ENCODE measurements around the gene LGI2.
"Not testable (repeated sequence)": the region's sequence is repeated elsewhere in the genome, so short reads cannot be mapped to it uniquely, and the experiment has no call there.

Gene LGI2, protein sequence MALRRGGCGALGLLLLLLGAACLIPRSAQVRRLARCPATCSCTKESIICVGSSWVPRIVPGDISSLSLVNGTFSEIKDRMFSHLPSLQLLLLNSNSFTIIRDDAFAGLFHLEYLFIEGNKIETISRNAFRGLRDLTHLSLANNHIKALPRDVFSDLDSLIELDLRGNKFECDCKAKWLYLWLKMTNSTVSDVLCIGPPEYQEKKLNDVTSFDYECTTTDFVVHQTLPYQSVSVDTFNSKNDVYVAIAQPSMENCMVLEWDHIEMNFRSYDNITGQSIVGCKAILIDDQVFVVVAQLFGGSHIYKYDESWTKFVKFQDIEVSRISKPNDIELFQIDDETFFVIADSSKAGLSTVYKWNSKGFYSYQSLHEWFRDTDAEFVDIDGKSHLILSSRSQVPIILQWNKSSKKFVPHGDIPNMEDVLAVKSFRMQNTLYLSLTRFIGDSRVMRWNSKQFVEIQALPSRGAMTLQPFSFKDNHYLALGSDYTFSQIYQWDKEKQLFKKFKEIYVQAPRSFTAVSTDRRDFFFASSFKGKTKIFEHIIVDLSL

DNA sequence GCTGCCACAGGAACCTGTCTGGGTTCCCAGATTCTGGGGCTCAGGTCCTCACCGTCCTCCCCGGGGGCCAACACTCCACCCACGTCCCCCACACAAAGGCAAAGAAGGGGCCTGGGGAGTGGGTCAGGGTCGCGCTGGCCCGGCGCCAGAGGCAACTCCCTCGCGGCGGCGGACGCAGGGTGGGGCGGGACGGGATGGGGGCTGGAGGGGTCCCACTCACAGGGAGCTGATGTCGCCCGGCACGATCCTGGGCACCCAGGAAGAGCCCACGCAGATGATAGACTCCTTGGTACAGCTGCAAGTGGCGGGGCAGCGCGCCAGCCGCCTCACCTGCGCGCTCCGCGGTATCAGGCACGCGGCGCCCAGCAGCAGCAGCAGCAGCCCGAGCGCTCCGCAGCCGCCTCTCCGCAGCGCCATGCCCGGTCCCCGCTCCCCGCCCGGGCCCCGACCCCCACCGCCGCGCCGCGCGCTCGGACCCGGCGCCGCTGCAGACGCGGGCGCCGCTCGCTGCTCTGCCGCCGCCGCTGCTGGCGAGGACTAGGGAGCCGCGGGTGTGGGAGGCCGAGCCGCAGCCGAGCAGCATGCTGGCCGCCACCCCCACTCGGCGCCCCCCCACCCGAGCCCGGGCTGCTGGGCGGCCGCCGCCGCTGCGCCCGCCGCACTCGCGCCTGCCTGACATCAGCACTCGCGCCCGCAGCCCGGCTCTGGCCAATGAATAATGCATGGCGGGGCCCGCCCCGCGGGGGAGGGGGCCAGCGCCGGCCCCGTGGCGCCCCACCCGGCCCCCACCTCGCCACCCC, at the start of gene LGI2:
TSS of gene LGI2 (minus strand) at position 670 of the 800 bp plus-strand sequence. CDS start at position 417, 253 bp downstream.
- peak; percentile 64 for DNase-seq (ENCODE audit: low read depth, low spot score)

DNA sequence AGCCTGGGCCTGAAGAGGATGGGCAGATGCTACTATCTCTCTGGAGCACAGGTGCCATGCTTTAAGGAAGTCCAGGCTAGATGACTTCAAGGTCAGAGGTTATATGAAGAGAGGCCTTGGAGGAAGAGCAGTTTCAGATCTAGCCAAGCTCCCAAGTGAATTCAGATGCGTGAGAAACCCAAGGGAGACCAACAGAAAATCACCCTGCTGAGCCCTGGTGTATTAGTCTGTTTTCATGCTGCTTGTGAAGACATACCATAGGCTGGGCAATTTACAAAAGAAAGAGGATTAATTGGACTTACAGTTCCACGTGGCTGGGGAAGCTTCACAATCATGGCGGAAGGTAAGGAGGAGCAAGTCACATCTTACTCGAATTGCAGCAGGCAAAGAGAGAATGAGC, 47.8 kb upstream of the LGI2 start:
- DNase-seq (ENCODE audit: low read depth, low spot score) = no peak

DNA sequence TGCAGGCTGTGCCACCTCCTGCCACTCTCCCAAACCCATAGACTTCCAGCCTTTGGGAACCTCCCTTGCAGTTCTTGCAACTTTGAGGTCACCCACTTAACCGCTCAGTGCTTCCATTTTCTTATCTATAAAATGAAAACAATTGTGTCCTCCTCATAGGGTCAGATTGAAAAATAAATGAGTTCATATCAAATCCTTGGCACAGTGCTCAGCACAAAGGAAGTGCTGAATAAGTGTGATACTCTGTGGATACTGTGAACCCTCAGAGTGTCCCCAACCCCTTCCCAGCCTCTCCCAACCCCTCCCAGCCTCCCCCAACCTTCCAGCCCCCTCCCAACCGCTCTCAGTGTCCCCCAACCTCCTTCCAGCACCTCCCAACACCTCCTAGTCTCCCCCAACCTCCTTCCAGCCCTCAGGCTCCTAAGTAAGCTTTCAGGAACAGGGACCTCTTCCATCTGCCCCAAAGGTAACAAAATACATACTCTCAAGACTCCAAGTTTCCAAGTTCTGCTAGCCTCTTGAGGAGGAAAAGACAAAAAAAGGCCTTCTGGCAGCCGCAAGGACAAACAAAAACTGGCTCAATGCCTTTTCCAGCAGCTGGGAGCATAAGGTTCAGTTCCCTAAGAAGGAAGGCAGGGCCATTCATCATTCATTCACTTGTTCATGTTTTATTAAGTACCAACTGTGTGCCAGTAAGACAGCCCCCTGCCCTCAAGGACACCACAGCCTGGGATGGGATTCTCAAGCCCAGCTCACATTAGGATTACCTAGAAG, 46.1 kb upstream of the LGI2 start:
- no peak for DNase-seq (ENCODE audit: low read depth, low spot score)

DNA sequence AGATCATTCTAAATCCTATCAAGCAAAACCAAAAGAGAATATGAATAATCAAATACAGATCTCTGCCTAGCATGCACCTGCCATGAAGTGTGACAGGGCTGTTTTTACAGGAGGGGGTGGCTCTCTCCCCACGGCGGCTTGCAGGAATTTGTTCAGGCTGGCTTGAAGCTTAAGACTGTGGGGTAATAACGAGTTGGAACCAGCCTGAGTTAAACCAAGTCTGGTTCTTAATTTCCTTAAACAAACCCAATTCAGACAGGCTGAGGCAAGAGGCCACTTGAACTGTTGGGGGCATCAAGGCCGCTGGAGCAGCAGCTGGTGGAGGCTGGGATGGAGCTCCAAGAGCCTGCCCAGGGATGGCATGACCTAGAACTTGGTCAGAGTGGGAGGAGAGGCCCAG, 45.1 kb upstream of the LGI2 start:
- no peak for DNase-seq (ENCODE audit: low read depth, low spot score)

DNA sequence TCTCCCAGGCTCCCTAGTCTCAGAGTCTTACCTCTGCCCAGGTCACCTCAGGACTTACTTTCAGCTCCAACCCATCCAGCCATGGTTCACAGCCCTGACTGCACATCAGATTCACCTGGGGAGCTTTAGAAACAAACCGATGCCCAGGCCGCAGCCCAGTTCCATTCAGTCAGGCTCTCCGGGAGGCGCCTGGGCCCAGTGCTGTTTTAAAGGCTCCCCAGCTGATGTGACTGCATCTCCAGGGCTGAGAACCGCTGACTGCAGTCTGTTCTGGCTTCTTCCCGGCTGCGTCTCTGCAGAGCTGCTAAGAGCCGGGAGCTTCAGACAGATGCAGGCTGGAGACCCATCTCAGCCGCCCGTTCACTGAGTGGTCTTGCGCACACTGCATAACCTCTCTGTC, 44.4 kb upstream of the LGI2 start:
- DNase-seq (ENCODE audit: low read depth, low spot score) = no peak

DNA sequence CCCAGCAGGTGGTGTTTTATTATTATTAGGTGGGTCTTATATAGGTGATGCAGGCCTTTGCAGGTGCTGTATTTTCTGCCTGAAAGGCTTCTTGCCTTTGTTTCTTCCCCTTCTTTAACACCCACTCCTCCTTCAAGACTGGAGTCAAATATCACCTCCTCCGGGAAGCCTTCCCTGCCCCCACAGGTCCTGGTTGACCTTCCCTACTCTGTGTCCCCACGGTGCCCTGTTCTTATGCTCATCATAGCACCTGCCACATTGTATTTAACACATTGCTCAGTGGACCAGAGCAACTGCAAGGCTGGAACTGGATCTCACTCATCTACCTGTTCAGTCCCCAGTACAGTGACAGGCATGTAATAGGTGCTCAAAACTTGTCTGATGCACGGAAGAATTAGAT, 39.8 kb upstream of the LGI2 start:
- DNase-seq (ENCODE audit: low read depth, low spot score) = no peak

DNA sequence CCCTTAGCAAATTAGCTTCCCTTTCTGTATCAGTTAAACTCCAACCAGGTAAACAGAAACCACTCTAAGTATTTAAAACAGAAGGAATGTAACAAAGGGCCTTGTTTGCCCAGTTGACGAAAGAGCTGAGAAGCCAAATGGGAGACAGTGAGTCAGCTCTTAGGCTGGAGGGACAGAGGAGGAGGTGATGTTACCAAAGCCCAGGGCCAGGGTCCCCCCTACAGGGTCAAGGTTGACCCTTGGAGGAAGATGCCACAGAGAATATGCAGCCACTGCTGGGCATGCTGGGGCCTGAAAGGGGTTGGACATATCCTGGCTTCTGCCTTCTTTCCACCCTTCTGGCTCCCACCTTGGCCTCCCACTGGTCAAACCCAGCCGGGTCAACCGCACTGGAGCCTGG, 38.3 kb upstream of the LGI2 start:
- no peak for DNase-seq (ENCODE audit: low read depth, low spot score)

DNA sequence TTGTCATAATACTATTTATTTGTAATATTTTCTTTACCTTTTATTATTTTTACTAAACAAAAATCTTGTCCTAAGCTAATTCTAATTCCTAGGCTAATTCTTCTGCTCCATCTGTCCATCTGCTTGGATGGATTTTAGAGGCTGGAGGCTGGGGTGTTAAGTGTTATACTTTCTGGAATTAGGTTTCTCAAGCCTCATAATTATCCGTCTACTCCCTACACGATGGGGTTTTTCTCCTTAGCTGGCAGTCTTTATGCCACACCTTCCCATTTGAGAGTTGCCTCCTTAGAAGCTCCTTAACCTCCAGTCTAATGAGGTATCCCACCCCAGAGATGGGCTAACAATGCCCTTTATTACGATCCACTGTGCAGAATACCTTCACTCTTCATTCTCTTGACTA, 37.6 kb upstream of the LGI2 start:
- DNase-seq (ENCODE audit: low read depth, low spot score) = no peak

DNA sequence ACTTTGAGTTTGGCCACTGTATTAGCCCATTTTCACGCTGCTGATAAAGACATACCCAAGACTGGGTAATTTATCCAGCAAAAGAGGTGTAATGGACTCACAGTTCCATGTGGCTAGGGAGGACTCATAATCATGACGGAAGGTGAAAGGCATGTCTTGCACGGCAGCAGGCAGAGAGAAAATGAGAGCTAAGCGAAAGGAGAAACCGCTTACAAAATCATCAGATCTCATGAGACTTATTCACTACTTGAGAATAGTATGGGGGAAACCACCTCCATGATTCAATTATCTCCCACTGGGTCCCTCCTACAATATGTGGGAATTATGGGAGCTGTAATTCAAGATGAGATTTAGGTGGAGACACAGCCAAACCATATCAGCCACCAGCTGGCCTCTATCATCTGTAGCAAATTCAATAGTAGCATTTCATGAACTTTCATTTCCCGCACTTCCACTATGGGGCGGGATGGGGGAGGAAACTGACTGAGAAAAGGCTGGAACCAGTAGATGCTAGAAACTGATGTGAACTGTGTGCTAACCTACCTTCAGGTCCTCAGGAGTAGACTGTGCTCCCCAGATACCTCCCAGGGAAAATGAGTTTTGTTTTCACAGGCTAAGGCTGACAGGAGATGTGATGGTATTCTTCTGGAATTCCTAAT, 35.3 kb upstream of the LGI2 start:
- no peak for DNase-seq (ENCODE audit: low read depth, low spot score)

DNA sequence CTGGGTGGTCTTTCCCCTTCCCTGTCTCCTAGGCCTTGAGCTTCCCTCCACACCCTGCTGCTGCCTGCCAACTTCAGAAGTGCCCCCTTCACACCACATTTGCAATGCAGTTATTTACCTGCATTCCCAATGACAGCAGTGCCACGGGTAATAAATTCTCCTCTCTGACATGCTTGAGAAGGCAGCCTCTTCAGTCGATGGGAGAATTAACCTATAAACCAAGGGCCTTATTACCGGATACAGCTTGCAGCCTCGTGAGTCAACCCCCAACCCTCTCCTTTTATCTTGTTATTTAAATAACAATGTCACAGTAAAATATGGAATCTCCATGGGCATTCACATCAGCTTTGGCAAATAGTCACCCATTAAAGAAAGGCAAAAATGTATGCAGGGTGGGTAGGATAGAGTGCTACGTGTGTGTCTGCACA, 34.7 kb upstream of the LGI2 start:
- DNase-seq (ENCODE audit: low read depth, low spot score) = no peak

DNA sequence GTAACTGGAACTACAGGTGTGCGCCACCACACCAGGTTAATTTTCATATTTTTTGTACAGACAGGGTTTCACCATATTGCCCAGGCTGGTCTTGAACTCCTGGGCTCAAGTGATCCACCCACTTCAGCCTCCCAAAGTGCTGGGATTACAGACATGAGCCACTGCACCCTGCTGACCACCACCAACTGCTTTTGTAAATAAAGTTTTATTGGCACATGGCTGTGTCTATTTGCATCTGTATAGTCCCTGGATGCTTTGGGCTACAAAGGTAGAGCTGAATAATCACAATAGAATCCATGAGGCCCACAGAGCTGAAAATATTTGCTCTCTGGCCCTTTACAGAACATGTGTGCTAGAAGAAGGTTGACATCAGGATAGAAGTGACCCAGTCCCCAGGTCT, 33.7 kb upstream of the LGI2 start:
- not testable (repeated sequence) for DNase-seq (ENCODE audit: low read depth, low spot score)

DNA sequence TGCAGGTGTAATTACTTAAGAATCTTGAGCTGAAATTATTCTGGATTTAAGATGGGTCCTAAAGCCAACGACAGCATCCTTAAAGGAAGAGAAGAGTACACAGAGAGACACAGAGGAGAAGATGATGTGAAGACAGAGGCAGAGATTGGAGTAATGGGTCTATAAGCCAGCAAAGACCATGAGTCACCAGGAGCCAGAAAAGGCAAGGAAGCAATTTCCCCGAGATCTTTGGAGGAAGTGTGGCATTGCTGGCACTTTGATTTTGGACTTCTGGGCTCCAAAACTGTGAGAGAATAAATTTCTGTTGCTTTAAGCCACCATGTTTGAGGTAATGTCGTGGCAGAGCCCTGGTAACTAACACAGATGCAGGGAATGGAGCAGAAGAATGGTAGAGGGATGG, 32.4 kb upstream of the LGI2 start:
- DNase-seq (ENCODE audit: low read depth, low spot score) = no peak

DNA sequence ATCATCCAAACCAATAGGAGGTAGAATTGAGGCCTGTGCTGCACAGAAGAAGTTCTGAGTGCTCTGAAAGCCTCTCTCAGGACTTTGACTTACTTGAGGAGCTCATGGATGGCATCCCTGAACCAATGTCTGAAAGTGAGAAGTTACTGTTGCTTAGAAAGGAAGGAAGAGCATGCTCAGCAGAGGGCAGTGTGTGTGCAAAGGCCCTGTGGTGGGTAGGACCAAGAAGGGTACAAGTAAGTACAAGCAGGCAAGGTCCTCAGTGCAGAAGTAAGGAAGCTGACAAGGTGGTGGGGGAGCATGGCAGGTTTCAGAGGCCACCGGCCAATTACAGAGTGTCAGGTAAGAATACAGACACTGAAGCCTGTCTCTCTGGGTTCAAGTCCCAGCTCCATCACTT, 31.4 kb upstream of the LGI2 start:
- DNase-seq (ENCODE audit: low read depth, low spot score) = no peak

DNA sequence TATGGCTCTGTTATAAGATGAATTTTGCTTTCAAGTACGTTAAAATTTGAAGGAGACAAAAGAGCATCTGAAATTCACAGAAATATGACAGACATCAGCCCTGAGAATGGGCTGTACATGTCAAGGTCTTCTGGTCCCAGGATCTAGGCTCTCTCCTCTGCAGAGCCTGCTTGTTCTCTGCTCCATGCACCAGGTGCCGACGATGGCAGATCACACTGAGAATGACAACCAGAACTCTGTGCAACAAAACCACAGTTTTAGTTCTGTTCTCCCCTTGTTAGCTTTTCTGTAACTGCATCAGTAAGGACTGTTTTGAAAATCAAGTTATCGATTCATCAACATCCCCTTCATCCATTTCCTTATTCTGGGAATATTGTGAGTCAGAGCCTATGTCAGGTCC, 30.9 kb upstream of the LGI2 start:
- no peak for DNase-seq (ENCODE audit: low read depth, low spot score)

DNA sequence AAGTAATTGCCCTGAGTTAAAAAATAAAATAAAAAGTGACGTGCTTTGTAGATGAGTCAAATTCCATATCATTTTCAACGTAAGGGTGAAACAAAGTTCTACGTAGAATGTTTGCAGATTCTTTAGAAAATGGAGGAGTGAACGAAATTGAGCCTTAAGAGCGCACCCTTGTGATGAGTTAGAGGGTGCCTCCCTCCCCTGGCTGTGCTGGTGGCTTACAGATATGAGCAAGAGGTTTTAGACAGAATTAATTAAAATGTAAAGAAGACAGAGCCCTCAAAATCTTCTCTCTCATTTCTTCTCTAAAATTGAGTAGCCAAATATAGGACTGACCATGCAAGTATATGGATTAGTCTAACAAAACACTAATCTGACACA, 30.2 kb upstream of the LGI2 start:
- no peak for DNase-seq (ENCODE audit: low read depth, low spot score)

DNA sequence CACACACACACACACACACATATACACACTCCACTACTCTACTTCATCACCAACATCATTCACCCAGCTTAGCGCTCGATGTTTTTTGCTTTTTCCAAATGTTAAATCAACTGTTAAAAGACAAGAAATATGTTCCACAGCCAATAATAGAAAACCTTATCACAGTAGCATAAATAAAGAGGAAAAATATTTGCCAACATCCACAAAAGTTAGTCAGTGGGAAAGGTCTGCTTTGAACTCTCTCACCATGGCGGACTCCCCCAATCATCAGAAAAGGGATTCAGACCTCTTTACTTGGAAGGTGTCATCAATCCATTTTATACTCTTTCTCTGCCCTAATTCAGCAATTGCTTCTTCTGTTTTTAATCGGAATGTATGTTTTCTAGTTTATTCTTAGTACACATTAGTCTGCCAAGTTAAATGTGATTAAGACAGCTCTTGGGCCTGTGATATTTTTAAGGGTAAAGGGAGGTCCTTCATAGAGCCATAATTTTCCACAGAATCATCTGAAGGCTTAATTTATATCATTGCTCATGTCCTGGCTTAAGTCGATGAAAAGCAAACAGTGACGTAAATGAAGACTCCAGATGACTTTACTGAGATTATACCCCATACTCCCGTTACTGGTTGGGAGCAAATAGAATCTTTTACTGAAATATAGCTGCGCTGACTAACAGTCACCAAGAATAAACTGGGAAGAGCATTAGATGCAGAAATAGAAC, 29.7 kb upstream of the LGI2 start:
- no peak for DNase-seq (ENCODE audit: low read depth, low spot score)

DNA sequence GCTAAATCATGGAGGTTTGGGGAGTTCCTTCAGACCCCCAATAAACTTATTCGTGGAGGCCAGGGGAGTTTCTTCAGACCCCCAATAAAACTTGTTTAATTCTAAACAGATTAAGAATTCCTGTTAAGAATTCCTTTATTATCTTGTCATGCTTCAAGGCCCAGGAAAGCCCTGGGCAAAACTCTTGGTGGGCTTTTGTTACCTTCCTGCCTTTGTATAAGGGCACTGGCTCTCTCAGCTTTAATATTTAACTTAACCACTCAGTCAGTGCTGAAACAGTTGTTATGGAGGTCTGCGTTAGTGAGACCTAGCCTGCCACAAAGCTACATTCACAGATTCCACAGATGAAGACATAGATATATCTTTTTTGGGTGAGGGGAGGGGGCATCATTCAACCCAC, 29.0 kb upstream of the LGI2 start:
- no peak for DNase-seq (ENCODE audit: low read depth, low spot score)

DNA sequence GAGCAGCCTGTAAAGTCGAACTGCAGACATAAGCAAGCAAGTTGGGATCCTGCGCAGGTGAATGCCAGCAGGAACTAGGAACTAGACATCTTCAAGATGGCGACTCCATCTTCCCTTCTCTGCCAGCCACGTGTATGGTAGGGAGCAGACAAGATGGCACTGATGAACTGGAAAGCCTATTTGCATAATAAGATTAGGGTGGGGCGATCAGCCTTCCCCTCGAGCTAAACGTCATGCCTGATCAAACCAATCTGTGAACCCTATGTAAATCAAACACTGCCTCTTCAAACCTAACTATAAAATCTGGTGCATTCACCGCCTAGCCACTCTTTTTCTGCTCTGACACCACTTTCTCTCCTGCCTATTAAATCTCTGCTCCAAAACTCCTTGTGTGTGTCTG, 28.1 kb upstream of the LGI2 start:
- DNase-seq (ENCODE audit: low read depth, low spot score) = no peak

DNA sequence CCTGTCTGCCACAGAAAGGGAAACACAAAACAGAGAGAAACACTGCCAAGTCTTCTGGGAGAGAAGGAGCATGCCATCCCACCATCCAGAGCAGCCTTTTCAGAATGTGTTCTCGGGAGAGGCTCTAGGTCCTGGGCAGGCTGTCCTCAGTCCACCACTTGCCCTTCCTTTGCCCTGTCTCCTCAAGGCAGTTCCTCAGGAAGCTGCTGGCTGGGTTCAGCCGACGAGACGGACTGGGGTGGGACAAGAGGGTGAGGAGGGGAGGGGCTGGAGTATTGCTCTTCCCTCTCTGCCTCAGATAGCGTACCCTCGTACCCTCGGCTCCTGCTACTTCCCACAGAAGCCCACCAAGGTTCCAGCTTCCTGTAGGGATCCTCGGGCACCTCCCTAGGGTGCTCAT, 26.6 kb upstream of the LGI2 start:
- no peak for DNase-seq (ENCODE audit: low read depth, low spot score)

DNA sequence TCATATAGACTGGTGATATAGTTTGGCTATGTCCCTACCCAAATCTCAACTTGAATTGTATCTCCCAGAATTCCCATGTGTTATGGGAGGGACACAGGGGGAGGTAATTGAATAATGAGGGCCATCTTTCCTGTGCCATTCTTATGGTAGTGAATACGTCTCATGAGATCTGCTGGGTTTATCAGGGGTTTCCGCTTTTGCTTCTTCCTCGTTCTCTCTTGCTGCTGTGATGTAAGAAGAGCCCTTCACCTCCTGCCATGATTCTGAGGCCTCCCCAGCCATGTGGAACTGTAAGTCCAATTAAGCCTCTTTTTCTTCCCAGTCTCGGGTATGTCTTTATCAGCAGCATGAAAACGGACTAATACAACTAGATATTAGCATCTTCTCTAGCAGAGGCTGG, 21.3 kb upstream of the LGI2 start:
- not testable (repeated sequence) for DNase-seq (ENCODE audit: low read depth, low spot score)

DNA sequence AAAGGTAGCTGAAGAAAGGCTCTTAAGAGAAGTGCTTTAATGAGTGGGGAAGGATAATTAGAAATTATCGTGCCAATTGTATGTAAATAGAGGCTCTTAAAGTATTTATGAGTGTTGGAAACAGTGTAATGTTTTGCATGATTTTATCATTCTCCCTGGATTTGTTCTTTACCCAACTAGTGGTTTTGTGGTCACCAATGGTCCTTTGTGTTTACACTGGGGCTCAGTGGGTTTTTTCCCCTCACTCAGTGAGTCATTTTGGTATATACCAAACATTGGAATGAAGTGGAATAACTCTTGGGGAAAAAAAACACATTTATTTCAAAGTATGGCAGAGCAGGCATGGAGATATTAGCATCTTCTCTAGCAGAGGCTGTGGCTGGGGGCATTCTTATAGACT, 20.8 kb upstream of the LGI2 start:
- DNase-seq (ENCODE audit: low read depth, low spot score) = peak; percentile 79

Data from astrocyte of the hippocampus (primary cell).